Astrocyte (in vitro differentiated cells and primary cell): ENCODE data around the gene GPR15LG. TPM values are rescaled to one million over a fixed set of nuclear protein-coding genes. Genes with fewer than 3 reads are reported as not detected.

ENCODE experiments used
- DNase-seq: peaks from one replicate; pipeline ENCODE4 v3.0.0-alpha.2; 2010; ENCODE audit warnings: low read depth
- FAIRE-seq: peaks from 2 replicates; lab custom pipeline; 2011; peaks lifted over from hg19 to GRCh38; lab: Jason Lieb, UNC
- H2AFZ ChIP-seq: 2 replicates; pipeline ENCODE4 v1.6.0; 2012; ENCODE audit warnings: low read depth, low read length, inconsistent platforms
- H3K27ac ChIP-seq: 2 replicates; pipeline ENCODE4 v1.5.1; 2011; ENCODE audit warnings: low read depth, low read length, inconsistent platforms
- H3K27me3 ChIP-seq: 2 replicates; pipeline ENCODE4 v1.6.0; 2011; ENCODE audit warnings: low read length, inconsistent platforms; ENCODE audit not compliant: insufficient read depth
- H3K36me3 ChIP-seq: 2 replicates; pipeline ENCODE4 v1.5.1; 2011; ENCODE audit warnings: low read length, inconsistent platforms; ENCODE audit not compliant: insufficient read depth
- H3K4me1 ChIP-seq: 2 replicates; pipeline ENCODE4 v1.5.1; 2011; ENCODE audit warnings: low read length, inconsistent platforms; ENCODE audit not compliant: insufficient read depth
- H3K4me2 ChIP-seq: 2 replicates; pipeline ENCODE4 v1.6.0; 2012; ENCODE audit warnings: low read length, inconsistent platforms
- H3K4me3 ChIP-seq: 2 replicates; pipeline ENCODE4 v1.5.1; 2011; ENCODE audit warnings: low read depth, mild to moderate bottlenecking, low read length, inconsistent platforms; ENCODE audit not compliant: insufficient read depth
- H3K79me2 ChIP-seq: 2 replicates; pipeline ENCODE4 v1.6.0; 2012; ENCODE audit warnings: mild to moderate bottlenecking, low read length, inconsistent platforms; ENCODE audit not compliant: insufficient read depth
- H3K9ac ChIP-seq: 2 replicates; pipeline ENCODE4 v1.6.0; 2012; ENCODE audit warnings: mild to moderate bottlenecking, low read length, inconsistent platforms
- H3K9me3 ChIP-seq: 2 replicates; pipeline ENCODE4 v1.5.1; 2012; ENCODE audit warnings: low read depth, mild to moderate bottlenecking, low read length, inconsistent platforms; ENCODE audit not compliant: insufficient read depth
- H4K20me1 ChIP-seq: 2 replicates; pipeline ENCODE4 v1.6.0; 2012; ENCODE audit warnings: low read length, inconsistent platforms; ENCODE audit not compliant: insufficient read depth
- H3K27ac Mint-ChIP-seq: one replicate; pipeline ENCODE4 v1.8.0; 2021; ENCODE audit warnings: mild to moderate bottlenecking, mixed read lengths; ENCODE audit not compliant: unreplicated experiment
- H3K27me3 Mint-ChIP-seq: one replicate; pipeline ENCODE4 v1.8.0; 2021; ENCODE audit warnings: low read depth, mixed read lengths; ENCODE audit not compliant: unreplicated experiment
- H3K36me3 Mint-ChIP-seq: one replicate; pipeline ENCODE4 v1.8.0; 2021; ENCODE audit warnings: low read depth, mixed read lengths; ENCODE audit not compliant: unreplicated experiment
- H3K4me1 Mint-ChIP-seq: one replicate; pipeline ENCODE4 v1.8.0; 2021; ENCODE audit warnings: low read depth, mixed read lengths; ENCODE audit not compliant: unreplicated experiment
- H3K4me3 Mint-ChIP-seq: one replicate; pipeline ENCODE4 v1.8.0; 2021; ENCODE audit warnings: mild to moderate bottlenecking, moderate library complexity, mixed read lengths; ENCODE audit not compliant: unreplicated experiment
- H3K9me3 Mint-ChIP-seq: one replicate; pipeline ENCODE4 v1.8.0; 2021; ENCODE audit warnings: mild to moderate bottlenecking, mixed read lengths; ENCODE audit not compliant: unreplicated experiment
- CTCF ChIP-seq: IDR thresholded peaks from 2 replicates; pipeline ENCODE4 v1.5.1; 2011; ENCODE audit warnings: low read depth, mild to moderate bottlenecking, inconsistent platforms, low read length, moderate library complexity; ENCODE audit not compliant: insufficient read depth
- EZH2 ChIP-seq: IDR thresholded peaks from 2 replicates; pipeline ENCODE4 v1.6.1; 2012; ENCODE audit warnings: mild to moderate bottlenecking, low read length, inconsistent platforms; ENCODE audit not compliant: insufficient read depth
- total RNA-seq: library from RNA; stranded (reverse); gene quantifications from 2 replicates; pipeline ENCODE4 v1.2.1, GENCODE V29; 2021

The GPR15LG gene
- total RNA-seq, 1 donor from 2014 or later, result not detected

GRCh38 chr10:84212014-84212413 is 38.4 kb downstream of the GPR15LG start:
- FAIRE-seq (no peak), DNase-seq (no peak)
- no peak overlapping the region for H3K4me3 ChIP-seq
- H3K36me3 Mint-ChIP-seq, result no peaks in the 10 kb centered on the region
- no peaks in the 10 kb centered on the region for H3K36me3 ChIP-seq
- no peaks in the 10 kb centered on the region for H3K4me1 Mint-ChIP-seq
- peaks cover 34% of the 10 kb centered on the region for H3K27me3 Mint-ChIP-seq
- H3K4me1 ChIP-seq, result no peaks in the 10 kb centered on the region
- H3K9me3 ChIP-seq, result no peaks in the 10 kb centered on the region
- H3K27me3 ChIP-seq, result peaks cover under 1% of the 10 kb centered on the region
- no peaks in the 10 kb centered on the region for H3K9me3 Mint-ChIP-seq
- H3K9ac ChIP-seq, result no peak overlapping the region
- no peak overlapping the region for H2AFZ ChIP-seq
- no peaks in the 10 kb centered on the region for H4K20me1 ChIP-seq
- no peak overlapping the region for H3K27ac ChIP-seq
- no peak overlapping the region for H3K4me3 Mint-ChIP-seq
- no peaks in the 10 kb centered on the region for H3K79me2 ChIP-seq
- H3K27ac Mint-ChIP-seq, result no peak overlapping the region
- TF ChIP-seq CTCF, result no peak
- no peak for TF ChIP-seq EZH2
- no peak overlapping the region for H3K4me2 ChIP-seq

GRCh38 chr10:84213076-84213475 is 39.5 kb downstream of the GPR15LG start:
- H3K4me1 ChIP-seq, result no peaks in the 10 kb centered on the region
- H3K4me1 Mint-ChIP-seq, result no peaks in the 10 kb centered on the region
- no peak overlapping the region for H3K4me2 ChIP-seq
- no peak overlapping the region for H3K27ac ChIP-seq
- no peak overlapping the region for H3K27ac Mint-ChIP-seq
- H3K79me2 ChIP-seq, result no peaks in the 10 kb centered on the region
- no peaks in the 10 kb centered on the region for H3K36me3 ChIP-seq
- no peaks in the 10 kb centered on the region for H3K9me3 Mint-ChIP-seq
- no peaks in the 10 kb centered on the region for H3K36me3 Mint-ChIP-seq
- H3K27me3 ChIP-seq, result no peaks in the 10 kb centered on the region
- no peak for TF ChIP-seq EZH2
- TF ChIP-seq CTCF, result no peak
- DNase-seq (no peak), FAIRE-seq (no peak)
- no peaks in the 10 kb centered on the region for H4K20me1 ChIP-seq
- no peak overlapping the region for H3K4me3 Mint-ChIP-seq
- H3K27me3 Mint-ChIP-seq, result peaks cover 29% of the 10 kb centered on the region
- H3K9me3 ChIP-seq, result no peaks in the 10 kb centered on the region
- no peak overlapping the region for H3K9ac ChIP-seq
- no peak overlapping the region for H3K4me3 ChIP-seq
- no peak overlapping the region for H2AFZ ChIP-seq

- Histone ChIP-seq H3K4me1 (no peaks in the 10 kb centered on the region), H3K9ac (no peak overlapping the region), H3K4me3 (no peak overlapping the region), H3K4me2 (no peak overlapping the region), H3K79me2 (no peaks in the 10 kb centered on the region), H3K27ac (no peak overlapping the region), H4K20me1 (no peaks in the 10 kb centered on the region), H3K27me3 (no peaks in the 10 kb centered on the region), H2AFZ (no peak overlapping the region), H3K9me3 (no peaks in the 10 kb centered on the region), H3K36me3 (no peaks in the 10 kb centered on the region)
- DNase-seq (no peak), FAIRE-seq (no peak)
- H3K9me3 Mint-ChIP-seq, result no peaks in the 10 kb centered on the region
- H3K4me3 Mint-ChIP-seq, result no peak overlapping the region
- no peak overlapping the region for H3K27ac Mint-ChIP-seq
- H3K36me3 Mint-ChIP-seq, result no peaks in the 10 kb centered on the region
- no peaks in the 10 kb centered on the region for H3K4me1 Mint-ChIP-seq
- TF ChIP-seq EZH2 (no peak), CTCF (no peak)
- peaks cover 26% of the 10 kb centered on the region for H3K27me3 Mint-ChIP-seq
Measured at GRCh38 chr10:84214046-84214572, 40.5 kb downstream of the GPR15LG start.
